GM19455 (cell line): ENCODE results near the gene DMD.
"Not testable (repeated sequence)": the region's sequence is repeated elsewhere in the genome, so short reads cannot be mapped to it uniquely, and the experiment has no call there.

Experiments used
- ATAC-seq: cut with Tn5 transposase; IDR thresholded peaks from one replicate; pipeline ENCODE4 v1.9.1; 2021; ENCODE audit not compliant: unreplicated experiment

Gene DMD

DNA sequence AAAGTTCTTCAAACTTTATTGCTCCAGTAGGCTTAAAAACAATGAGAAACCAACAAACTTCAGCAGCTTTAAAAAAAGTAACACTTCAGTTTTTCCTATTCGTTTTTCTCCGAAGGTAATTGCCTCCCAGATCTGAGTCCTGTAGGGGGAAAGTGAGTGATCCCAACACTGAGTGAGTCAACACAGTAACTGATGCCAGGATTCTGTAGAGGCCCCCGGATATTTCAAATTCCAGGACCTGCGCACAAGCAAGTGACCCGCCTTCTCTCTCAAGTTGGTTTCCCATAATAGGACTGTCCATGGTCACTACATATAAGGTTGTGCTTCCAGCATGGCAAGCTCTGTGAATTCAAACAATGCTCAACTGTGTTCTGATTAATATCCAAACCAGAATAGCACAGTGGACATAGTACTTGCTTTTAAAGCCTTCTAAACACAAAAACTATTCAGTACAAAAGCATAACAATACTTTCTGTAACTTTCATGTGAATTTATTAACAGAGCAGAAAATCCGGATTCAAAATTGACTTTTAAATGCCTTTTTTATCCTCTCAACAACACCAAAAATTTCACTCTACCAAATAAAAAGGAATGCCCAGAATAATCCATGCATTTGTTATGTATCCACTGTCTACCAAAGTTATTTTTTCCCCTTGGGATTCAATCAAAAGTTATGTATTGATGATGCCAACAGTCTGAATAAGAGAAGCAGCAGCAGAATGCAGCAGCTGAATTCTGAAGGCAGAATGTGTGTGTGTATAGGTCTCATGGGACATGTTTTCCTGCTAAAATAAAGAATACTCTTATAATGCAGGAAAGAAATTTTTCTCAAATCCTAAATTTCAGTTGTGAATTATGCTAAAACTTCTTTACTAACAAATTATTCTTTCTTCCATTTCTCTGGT is at the start of gene DMD:
Gene DMD, minus strand, starts transcription at position 194 of the 905 bp plus-strand sequence. CDS start 237 bp downstream, outside the sequence.
- ATAC-seq: no peak

DNA sequence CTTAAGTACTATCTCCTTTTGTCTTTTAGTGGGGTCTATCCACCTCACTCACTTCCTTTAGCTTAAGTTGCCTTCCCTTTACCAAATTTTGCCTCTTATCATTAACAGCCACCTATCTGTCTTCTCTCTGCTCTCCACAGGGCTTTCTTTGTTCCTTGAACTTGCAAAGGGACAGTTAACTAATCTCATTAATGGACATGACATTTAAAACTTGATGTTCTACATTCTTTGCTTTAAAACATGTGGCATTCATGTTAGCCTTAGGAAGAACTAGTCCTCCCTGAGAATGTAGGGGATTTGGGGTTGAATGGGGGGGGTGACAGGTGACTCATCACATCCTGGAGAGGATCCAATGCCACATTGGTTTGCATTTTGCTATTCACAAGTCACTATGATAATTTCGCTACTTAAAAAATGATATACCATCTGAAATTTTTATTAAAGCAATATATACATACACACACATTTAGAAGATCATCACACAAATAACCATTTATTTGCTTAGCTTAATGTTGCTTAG is 41.0 kb upstream of the DMD start:
- no peak for ATAC-seq

GRCh38 chrX:33218819-33219218 is 7.5 kb upstream of the DMD start:
- ATAC-seq: no peak

GRCh38 chrX:33210156-33210555 is 1.2 kb downstream of the DMD start:
- no peak for ATAC-seq

DNA sequence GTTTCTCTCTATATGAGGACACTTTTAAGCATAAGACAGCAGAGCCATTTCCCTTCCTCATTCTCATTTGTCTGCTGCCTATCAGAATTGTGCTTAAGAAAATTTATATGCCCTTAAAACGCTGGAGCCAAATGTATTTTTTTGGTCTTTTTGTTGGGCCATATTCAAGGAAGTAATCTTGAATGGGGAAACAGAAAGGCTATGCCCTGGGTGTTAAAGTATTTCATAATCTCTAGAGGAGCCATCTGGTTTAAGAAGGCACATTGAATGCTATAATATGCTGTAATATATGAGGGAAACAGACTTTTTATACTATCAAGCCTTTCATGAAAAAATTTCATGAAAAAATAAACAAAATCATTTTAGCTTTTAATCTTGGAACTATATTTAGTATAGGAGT is 4.3 kb downstream of the DMD start:
- ATAC-seq: no peak

- ATAC-seq: no peak
These were observed 6.0 kb downstream of the DMD start for GRCh38 chrX:33205321-33205720.

- ATAC-seq: no peak
These were observed 6.5 kb downstream of the DMD start for GRCh38 chrX:33204889-33205288.

- ATAC-seq: no peak
These were observed 12.6 kb downstream of the DMD start for GRCh38 chrX:33198561-33199279.

DNA sequence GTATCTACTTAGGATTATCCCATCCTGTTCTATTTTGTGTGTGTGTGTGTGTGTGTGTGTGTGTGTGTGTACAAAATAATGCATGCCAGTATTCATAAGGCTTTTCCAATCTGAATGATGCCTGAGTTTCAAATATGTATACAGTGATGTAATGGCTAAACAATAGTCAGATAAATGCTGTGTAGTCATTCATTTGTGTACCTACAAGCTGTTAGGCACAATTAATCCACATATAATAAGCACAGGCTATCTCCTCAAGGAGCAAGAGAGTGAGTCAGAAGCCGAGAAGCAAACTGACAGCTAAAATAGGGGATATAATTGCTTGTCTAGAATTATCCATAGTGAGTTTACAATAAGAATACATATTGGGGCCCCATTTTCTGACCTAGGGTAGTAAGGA is 15.7 kb downstream of the DMD start:
- no peak for ATAC-seq

DNA sequence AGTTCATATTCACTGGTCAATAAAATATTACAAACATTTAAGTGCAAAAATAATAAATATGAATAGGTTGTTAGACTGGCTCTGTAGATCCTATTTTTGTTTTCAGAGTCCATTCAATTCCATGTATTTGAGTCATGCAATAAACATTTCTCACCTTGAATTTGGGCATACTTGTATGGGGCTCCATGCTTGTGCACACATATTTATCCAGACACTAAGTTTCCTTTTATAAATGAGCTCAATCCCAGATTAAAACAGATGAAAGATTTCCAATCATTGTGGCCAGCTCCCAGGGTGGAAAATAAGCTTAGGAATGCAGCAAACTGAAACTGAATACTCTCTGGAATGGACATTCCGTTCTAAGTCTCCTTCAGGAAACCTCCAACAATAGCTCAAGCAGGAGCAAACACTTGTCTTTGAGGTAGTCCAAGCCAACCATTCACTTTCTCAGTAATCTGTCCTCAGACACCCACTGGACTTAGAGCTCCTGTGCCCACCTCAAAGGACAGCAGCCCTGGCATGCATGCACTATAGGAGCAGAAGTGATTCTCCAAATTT is 16.4 kb downstream of the DMD start:
- no peak for ATAC-seq

GRCh38 chrX:33194289-33194688 is 17.1 kb downstream of the DMD start:
- no peak for ATAC-seq

GRCh38 chrX:33190016-33190415 is 21.3 kb downstream of the DMD start:
- ATAC-seq: no peak

DNA sequence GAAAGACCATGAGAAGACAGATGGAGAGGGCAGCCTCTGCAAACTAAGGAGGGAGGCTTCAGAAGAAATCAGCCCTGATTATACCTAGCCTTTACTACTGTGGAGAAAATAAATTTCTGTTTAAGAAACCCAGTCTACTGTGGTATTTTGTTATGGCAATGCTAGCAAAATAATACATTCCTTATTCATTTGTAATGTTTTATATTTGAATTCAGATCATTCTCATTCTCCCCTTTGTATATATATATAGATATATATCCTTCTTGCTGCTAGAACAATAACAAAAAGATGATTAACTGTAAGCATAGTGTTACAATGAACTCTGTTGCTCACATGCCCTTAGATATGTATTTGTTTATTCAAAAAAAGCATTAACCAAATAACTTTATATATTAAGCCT is 22.5 kb downstream of the DMD start:
- ATAC-seq: no peak

DNA sequence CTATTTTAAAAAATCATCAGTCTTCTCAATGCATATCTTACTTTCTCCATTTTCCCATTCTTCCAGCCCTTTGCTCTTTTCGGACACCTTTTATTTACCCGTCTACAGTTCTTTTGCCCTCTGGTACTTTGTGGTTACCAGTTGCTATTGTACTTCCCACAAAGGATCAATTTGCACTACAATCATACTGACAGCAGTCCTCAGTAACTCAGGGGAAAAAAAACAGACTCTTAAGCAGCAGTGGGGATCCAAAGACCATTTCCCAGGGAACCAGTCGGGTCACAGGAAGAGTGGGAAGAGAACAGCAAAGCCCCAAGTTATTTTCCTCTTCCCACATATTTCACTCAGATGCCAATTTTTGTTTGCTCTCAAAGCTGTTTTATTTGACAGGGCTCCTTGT is 23.1 kb downstream of the DMD start:
- no peak for ATAC-seq

- not testable (repeated sequence) for ATAC-seq
These were observed 26.5 kb downstream of the DMD start for GRCh38 chrX:33184803-33185202.

DNA sequence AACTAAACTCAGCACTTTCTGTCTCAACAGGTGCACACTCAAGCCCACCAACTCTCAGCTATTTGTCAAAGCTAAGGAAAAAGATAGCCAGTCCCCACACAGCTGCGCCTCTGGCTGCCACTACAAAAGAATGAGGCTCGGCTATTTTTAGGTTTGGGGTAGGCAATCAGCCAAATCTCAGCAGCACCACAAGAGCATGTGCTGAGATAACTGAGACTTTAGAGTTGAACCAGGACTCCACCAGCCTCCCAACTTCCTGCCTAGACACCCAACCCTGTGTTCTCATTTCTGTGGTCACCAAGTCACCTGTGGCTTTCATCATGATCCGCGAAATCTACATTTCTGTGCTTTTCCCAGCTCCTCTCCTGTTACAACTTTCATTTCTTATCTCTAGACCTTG is 28.0 kb downstream of the DMD start:
- ATAC-seq: no peak

DNA sequence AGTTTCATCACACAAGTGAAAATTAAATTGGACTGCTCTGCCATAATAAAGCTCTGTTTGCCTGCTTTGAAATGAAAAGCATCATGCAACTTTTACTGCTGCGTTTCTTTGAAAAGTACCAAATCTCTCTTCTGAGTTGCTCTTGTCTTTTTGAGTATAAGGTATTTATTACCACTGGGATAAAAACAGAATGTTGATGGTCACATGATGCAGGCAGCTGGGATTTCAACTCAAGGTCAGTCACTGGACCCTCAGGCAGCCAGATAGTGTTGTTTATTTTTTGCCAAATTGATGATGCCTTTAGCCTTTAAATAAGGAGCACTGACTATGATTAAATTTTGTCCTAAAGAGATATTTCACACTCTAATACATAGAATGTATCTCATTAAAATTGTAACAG is 32.7 kb downstream of the DMD start:
- ATAC-seq: no peak

DNA sequence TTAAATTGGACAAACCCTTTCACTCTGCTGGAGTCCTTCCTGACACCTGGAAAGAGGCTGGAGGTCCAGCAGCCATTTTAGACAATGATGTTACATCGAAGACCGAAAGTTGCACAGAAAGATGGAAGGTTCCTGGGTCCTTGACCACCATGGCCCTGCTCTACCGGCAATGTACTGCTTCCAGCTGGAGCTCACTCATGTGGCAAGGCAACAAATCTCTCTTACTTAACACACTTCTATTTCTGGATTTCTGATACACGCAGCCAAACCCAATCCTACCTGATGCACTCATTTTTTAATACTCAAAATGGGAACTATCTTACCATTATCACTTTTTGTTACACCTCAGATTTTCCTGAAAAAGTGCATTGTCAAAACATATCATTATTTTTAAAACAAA is 33.1 kb downstream of the DMD start:
- ATAC-seq: no peak

DNA sequence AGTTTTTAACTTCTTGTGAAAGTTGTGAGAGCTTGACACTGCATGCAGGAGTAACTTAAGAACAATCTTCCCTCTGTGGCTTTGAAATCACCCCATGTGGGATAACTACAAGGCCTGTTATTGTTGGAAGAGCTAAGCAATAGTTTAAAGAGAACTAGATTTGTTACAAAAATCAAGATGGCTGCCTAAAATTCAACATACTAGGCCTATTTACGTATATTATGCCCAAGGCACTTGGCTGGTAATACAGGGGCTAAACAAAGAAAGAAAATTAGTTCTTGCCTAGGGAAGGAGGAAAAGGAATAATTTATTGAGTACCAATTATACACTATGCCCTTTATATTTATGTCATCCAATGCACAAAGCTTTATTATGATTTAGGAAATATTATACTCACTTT is 36.1 kb downstream of the DMD start:
- ATAC-seq: no peak

DNA sequence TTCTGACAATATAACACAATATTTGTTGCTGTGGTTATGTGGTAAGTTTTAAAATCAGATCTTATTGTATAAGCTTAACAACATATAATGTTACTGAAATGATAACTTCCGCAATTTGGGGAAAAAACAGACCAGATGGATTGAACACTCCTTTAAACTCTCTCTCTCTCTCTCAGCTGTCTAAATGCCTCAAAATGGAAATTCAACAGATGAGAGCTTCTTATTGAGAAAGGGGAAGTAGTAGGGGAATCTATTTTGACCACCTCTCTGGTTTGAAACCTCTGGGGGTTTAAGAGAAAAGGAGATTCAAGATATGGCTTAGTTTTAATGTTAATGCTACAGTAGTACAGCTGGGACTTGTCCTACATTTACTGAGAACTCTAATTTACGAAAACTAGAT is 40.3 kb downstream of the DMD start:
- no peak for ATAC-seq

DNA sequence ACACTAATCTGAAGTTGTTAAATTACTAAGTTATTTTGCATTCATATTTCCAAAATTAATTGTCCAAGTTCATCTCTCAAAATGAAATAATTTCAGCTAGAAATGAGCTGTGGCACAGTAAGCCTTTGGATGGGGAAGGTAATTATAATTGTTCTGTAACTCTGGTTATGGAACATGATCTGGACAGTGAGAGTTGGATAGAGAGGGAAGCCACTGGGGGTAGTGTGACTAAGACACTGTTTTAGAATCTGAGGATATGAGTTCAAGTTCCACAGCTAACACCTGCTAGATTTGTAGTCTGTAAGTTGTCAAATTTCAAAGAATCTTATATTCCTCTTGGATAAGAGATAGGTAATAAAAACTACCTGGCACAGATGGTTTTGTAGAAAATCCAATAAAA is 49.5 kb downstream of the DMD start:
- ATAC-seq: no peak

- no peak for ATAC-seq
These were observed 51.1 kb downstream of the DMD start for GRCh38 chrX:33160273-33160672.
